SJCRH30 (cell line): ENCODE measurements around the gene HOXB5. TPM values are rescaled to one million over a fixed set of nuclear protein-coding genes. Genes with fewer than 3 reads are reported as not detected.
A peak's percentile ranks its signal among the peaks of the same experiment; 100 is the strongest.

Experiments used
- DNase-seq, 2 experiments: peaks; one replicate each; pipeline ENCODE4 v3.0.0-alpha.2; 2015 to 2020
- H3K27ac ChIP-seq: fragments of 250-450 bp; sonication (Bioruptor Pico); 2 replicates; pipeline ENCODE4 v1.5.1; 2020; ENCODE audit warnings: mild to moderate bottlenecking, moderate library complexity
- H3K27me3 ChIP-seq: fragments of 250-450 bp; sonication (Bioruptor Pico); 2 replicates; pipeline ENCODE4 v1.5.1; 2020; ENCODE audit warnings: mild to moderate bottlenecking, moderate library complexity
- H3K36me3 ChIP-seq: fragments of 250-450 bp; sonication (Bioruptor Pico); 2 replicates; pipeline ENCODE4 v1.5.1; 2020; ENCODE audit warnings: mild to moderate bottlenecking, moderate library complexity
- H3K4me1 ChIP-seq: fragments of 250-450 bp; sonication (Bioruptor Pico); 2 replicates; pipeline ENCODE4 v1.5.1; 2020; ENCODE audit warnings: mild to moderate bottlenecking, moderate library complexity
- H3K4me3 ChIP-seq: fragments of 250-450 bp; sonication (Bioruptor Pico); 2 replicates; pipeline ENCODE4 v1.5.1; 2020; ENCODE audit warnings: mild to moderate bottlenecking, moderate library complexity
- H3K9me3 ChIP-seq: fragments of 250-450 bp; sonication (Bioruptor Pico); replicated peaks from 2 replicates; pipeline ENCODE4 v1.5.1; 2020; ENCODE audit warnings: mild to moderate bottlenecking, moderate library complexity
- total RNA-seq: library from RNA; depleted of rRNA; stranded (reverse); fragments of >200 nt; shearing (Covaris generic); gene quantifications from 2 replicates; pipeline ENCODE4 v1.2.3, GENCODE V29; 2014

Gene HOXB5
- total RNA-seq, 1 experiment from 2014 or later: 0.51 TPM

DNA sequence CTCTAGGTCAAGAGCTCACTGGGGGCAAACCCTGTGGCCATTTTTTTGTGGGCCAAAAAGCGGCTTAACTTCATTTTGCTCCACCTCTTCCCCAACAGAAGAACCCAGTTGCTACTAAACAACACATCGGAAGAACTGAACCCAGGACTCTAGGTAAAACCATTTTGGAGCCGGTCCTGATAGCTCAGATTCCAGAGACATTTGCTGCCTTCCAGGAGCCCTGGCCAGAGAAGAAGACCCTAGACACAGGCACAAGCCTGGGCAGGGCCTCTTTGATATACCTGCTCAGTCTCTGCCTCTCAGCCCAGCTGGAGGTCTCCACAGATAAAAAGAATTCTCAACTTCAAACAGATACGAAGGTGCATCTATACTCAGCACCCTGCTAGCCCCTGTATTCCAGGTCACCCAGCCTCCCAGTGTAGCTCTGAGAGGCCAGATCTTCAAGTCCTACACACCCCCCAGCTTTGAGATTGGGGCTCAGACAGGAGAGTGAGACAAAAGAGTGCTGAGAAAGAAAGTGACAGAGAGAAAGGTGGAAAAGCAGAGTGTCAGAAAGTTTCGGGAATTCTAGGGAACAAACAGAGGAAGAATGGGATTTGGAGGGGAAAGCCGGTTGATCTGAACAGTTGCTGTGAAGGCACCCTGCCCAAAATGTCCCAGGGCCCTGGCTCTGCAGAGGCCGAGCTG is 39.1 kb upstream of the HOXB5 start:
- peaks cover 19% of the 10 kb centered on the region; the same call in 1 of the 2 replicates for H3K27me3 ChIP-seq
- H3K27ac ChIP-seq: no peak overlapping the region
- H3K9me3 ChIP-seq: no peaks in the 10 kb centered on the region

DNA sequence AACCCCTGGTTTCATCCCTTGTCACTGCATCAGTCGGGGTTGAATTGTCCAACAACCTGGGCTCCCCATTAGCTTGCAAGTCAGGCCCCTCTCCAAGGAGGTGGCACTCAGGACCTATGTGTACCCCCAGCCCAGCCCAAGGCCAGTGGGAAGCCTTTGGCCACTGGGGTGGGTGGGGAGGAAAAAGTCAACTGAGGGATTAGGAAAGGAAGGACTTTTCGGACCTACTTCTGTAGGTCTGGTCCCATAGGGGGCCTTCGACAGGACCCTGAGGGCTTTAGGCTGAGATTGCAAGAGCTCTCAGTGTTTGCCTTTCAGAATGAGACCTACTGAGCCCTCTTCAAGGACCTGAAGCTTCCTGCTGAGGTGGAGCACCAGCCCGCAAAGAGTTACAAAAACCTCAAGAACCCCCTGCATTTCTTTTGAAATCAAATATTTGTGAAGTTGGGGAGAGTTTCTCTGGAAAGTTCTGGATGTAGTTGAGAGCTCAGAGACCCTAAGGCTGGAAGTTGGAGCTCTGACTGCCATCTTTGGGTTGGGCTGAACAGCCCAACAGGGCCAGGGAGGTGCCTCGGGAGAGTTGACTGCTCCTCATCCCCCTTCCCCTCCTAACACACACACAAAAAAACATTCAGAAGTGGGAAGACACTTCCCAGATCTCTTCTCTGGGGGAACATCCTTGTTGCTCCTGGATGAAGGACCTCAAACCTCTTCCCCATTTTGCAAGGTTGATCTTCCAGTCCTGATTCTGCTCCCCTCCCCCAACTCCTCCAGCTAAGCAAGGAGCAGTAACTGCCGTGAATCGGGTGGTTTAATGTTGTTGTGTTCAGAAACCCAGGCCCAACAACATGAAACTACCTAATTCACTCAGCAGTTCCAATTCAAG is 38.4 kb upstream of the HOXB5 start:
- Histone ChIP-seq H3K27ac (no peak overlapping the region), H3K36me3 (no peaks in the 10 kb centered on the region), H3K4me3 (no peak overlapping the region), H3K27me3 (peaks cover 13% of the 10 kb centered on the region; the same call in 1 of the 2 replicates), H3K4me1 (peaks cover 7% of the 10 kb centered on the region), H3K9me3 (no peaks in the 10 kb centered on the region)
- DNase-seq: no peak

More for the DNA sequence above, 39.1 kb upstream of the HOXB5 start:
- H3K36me3 ChIP-seq: no peaks in the 10 kb centered on the region
- peaks cover 8% of the 10 kb centered on the region for H3K4me1 ChIP-seq
- no peak for DNase-seq
- no peak overlapping the region for H3K4me3 ChIP-seq

DNA sequence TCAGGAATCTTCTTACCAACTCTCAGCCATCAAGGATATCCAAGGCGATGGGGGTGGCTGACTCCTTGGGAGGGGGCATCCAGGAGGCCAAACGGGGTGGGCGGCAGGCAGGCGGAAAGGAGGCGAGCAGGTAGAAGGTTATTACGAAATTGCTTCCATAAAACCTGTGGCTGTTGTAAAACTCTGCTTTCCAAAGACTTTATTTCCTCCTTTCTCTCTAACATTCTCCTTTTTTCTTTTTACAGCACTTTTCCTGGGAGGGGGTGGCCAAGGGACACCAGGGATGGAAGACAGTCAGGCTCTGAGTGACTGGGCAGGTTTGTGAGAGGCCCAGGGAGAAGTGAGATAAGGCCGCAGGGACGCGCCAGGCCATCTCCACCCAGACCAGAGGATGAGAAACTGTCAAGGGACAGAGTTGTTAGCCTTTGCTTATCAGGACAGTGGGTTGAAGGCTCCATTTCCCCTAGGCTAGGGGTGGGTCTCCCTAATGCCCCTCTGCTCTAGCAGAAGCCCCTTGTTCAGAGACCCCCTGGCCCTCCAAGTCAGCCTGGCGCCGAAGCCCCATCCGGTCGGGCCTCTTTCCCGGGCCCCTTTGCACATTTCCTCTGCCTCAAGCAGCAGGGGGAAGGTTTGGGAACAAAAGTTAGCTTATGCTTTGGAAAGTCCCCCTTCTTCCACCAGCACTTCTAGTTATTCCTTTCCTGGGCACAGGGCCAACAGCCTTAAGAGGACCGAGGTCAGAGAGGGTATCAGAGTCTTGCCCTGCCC is 37.5 kb upstream of the HOXB5 start:
- no peaks in the 10 kb centered on the region for H3K9me3 ChIP-seq
- peaks cover 3% of the 10 kb centered on the region for H3K4me1 ChIP-seq
- H3K27ac ChIP-seq: no peak overlapping the region
- H3K4me3 ChIP-seq: no peak overlapping the region
- no peak for DNase-seq
- no peaks in the 10 kb centered on the region for H3K36me3 ChIP-seq
- H3K27me3 ChIP-seq: peaks cover 10% of the 10 kb centered on the region; the same call in 1 of the 2 replicates

DNA sequence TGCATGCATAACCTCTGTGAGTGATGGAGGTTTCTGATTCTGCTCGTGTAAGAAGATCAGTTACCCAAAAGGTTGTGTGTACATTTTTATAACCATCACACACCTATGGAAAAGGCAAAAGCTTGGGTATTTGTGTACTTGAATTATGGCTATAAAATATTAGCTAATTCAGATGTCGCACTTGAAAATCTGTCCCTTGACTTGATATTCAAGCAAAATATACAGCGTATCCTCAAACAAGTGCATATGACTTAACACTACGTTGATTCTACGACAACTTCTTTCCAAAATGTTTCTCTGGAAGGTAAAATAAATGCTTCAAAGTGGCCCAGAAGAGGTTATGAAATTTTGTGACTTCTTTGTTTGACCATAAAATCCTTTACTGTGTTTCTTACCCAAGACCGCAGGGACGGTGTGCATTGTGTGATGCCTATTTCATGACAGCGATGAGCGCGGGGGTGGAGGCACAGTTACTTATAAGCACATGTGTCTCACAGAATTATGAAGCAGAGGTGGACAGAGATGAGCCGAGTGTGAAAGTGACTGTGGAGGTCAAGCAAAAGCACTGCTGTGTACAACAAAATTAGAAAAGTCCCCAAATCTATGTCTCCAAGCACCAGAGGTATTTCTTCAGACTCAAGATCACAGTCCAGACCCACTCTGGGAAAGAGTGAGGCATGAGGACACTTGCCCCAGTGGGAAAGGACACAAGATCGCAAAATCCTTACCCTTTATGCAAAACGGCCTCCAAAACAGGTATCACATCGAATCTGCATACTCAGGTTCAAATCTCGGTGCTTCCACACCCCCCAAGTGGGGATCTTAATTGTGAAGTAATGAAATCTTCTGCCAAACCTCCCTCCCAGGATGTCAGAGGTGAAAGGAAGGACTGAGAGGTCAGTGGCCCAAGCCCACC is 36.7 kb upstream of the HOXB5 start:
- Histone ChIP-seq H3K36me3 (no peaks in the 10 kb centered on the region), H3K9me3 (no peaks in the 10 kb centered on the region), H3K27me3 (peaks cover 5% of the 10 kb centered on the region; the same call in 1 of the 2 replicates), H3K4me1 (no peaks in the 10 kb centered on the region; the same call in none of the 2 replicates), H3K27ac (no peak overlapping the region), H3K4me3 (no peak overlapping the region)
- DNase-seq: no peak

DNA sequence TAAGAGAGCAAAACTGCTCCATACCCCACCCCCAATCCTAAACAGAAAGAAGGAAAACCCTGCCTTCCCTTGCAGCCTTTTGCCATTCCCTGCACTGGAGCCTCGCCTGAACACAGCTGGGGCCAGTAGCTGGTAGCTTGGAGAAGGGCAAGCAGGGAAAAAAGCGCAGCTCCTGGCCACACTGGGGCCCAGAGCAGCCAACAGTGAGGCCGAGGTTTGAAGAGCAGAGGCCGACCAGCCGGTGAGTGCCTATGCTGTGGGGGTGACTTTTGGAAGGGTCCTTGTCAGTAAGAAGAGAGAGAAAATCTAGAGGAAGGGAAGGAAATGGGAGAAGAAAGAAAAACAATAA is 35.8 kb upstream of the HOXB5 start:
- no peaks in the 10 kb centered on the region for H3K36me3 ChIP-seq
- no peaks in the 10 kb centered on the region; the same call in 1 of the 2 replicates for H3K4me1 ChIP-seq
- H3K4me3 ChIP-seq: no peak overlapping the region
- peaks cover 11% of the 10 kb centered on the region for H3K27me3 ChIP-seq
- H3K9me3 ChIP-seq: no peaks in the 10 kb centered on the region
- H3K27ac ChIP-seq: no peak overlapping the region
- DNase-seq: no peak

DNA sequence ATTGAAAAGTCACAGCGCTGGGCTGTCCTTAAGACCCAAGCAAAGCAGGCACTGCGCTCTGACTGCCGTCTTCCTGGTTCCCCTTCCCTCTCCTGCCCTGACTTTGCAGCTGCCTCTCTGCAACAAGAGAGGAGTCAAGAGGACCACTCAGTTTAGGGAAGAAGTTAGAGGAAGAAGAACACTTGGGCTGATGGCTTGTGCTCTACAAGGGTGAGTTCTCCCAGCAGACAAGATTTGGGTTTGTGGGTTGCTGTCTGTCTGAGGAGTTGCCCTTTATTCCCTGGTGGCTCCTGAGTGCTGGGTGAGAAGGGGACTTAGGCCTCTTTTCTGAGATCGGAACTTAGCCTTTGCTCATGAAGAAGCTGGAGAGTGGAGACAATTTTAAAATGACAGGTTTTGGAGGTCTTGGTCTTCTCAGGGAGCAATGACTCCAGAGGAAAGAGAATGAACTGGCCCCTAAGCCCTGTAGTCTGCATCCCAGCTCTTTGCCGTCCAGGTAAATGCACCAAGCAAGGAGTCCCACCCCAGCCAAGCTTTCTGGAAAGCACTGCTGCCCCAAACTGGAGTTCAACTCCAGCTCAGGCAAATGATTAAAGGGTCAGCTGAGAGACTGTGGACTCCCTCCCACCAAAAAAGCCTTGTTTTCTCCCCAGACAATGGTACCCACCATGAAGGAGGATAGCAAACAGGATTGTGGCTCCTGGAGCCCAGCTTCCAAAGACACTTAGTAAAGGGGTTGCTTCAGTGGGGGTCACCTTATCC is 35.3 kb upstream of the HOXB5 start:
- Histone ChIP-seq H3K27me3 (peaks cover 16% of the 10 kb centered on the region), H3K36me3 (no peaks in the 10 kb centered on the region), H3K4me3 (no peak overlapping the region), H3K4me1 (no peaks in the 10 kb centered on the region; the same call in 1 of the 2 replicates), H3K27ac (no peak overlapping the region), H3K9me3 (no peaks in the 10 kb centered on the region)
- no peak for DNase-seq

DNA sequence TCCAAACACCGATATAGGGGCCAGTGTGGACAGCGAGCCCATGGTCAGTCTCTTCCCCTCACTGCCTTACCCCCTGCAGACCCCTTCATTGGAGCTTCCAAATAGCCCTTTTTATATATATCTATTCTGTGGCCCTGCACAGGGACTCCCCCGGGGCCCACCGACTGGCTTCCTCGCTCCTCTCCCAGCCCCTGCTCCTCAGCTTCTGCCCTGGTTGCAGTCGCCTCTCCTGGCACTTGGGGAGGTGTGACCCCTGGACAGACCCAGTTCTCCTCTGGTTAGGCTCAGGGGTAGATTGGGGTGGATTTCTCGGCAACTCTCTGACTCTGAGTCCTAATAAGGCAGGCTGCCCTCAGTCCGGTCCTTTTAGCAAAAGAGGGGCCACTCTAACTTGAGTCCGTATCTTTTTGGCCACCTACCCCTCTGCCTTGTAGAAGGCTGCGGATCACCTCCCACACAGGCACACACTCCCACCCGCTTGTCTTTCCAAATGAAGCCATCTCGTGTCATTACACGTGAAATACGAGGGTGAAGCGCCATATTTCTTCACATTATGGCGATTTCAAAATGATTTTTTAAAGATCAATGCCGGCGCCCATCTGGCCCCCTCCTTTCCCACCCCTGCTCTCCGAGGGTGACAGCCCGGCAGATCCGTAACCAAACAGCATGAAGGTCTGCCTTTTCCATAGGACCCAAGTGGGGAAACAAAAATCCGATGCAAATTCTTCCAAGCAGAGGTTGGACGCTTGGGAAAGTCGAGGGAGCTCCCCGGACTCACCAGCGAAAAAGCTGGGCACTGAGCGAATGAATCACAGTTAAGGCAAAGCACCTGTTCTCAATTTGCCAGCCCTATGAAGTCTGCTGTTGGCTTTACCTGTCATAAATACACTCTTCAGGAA is 34.3 kb upstream of the HOXB5 start:
- H3K4me1 ChIP-seq: no peaks in the 10 kb centered on the region; the same call in 1 of the 2 replicates
- no peak for DNase-seq
- peaks cover 17% of the 10 kb centered on the region for H3K27me3 ChIP-seq
- no peaks in the 10 kb centered on the region for H3K9me3 ChIP-seq
- H3K27ac ChIP-seq: no peak overlapping the region
- H3K4me3 ChIP-seq: no peak overlapping the region
- no peaks in the 10 kb centered on the region for H3K36me3 ChIP-seq

DNA sequence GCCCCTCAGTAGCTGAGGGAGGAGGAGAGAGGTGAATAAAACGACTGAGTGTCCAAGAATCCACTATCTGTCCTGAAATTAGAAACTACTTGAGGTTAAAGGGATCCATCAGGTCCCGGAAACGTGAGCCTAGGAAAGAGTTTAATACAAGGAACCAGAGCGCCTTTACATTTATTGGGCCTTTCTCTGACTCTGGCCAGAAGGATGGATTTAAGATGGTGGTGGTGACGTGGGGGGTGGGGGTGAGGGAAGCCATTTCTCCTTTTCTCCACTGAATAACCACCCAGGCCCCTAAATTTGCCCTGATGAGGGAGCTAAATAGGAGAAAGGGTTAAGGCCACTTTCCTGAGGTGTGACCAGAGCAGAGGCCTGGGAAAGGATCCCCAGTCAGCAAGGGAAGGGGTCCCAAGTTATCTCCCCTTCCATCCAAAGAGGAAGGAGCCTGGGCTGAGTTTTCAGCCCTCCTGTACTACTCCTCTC is 33.6 kb upstream of the HOXB5 start:
- Histone ChIP-seq H3K27me3 (peaks cover 17% of the 10 kb centered on the region), H3K36me3 (no peaks in the 10 kb centered on the region), H3K4me3 (peak overlapping the region; percentile 59), H3K4me1 (no peaks in the 10 kb centered on the region; the same call in 1 of the 2 replicates), H3K27ac (peak overlapping the region; percentile 8; the same call in 1 of the 2 replicates), H3K9me3 (no peaks in the 10 kb centered on the region)
- peak in 1 of 2 experiments; percentile 20 for DNase-seq

DNA sequence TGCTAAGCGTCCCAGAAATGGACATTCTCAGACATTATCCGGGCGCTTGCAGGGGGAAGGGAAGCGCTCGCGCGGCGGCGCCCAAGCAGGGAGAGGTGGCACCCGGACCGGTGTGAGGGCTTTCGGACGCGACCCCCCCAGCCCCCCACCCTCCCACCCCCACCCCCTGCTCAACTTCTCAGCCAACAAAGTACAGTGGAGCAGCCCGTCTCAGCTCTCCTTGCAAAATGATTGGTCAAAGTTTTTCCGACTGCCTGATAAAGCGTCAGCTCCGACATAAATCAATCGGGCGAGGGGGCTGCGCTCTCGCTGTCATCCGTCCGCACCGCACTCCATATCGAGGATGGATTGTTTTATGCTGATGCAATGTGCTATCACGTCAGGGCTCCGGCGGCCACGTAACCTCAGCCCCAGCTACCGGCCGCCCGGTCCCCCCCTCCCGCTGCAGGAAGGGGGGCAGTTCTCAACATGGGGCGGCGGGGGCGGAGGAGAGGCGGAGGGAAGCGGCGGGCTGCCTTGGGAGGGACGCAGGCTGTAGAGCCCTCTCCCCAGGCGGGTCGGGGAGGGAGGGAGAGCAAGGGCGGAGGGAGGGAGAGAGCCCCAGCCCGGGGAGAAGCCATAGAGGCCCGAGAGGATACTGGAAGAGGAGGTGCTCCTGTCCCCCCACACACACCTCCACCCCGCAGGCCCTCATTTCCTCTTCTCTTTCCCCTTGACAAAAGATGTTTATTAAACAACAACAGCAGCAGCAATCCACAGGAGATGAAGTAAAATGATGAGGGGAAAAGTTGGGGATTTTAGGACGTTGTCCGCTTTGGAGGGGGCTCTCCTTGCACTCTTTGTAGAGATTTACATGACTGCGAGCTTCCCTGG is 32.9 kb upstream of the HOXB5 start, which contains the start of gene HOXB9:
HOXB9 (minus strand) TSS at position 114 of the 873 bp plus-strand sequence; CDS start at position 25, 89 bp downstream.
- Histone ChIP-seq H3K27me3 (peaks cover 17% of the 10 kb centered on the region), H3K27ac (peak within 1 kb of the TSS; percentile 8; the same call in 1 of the 2 replicates), H3K4me1 (no peaks in the 10 kb centered on the region; the same call in 1 of the 2 replicates), H3K36me3 (no peaks in the 10 kb centered on the region), H3K4me3 (peak within 1 kb of the TSS; percentile 59), H3K9me3 (no peaks in the 10 kb centered on the region)
- DNase-seq: peak; percentile 61 to 62

DNA sequence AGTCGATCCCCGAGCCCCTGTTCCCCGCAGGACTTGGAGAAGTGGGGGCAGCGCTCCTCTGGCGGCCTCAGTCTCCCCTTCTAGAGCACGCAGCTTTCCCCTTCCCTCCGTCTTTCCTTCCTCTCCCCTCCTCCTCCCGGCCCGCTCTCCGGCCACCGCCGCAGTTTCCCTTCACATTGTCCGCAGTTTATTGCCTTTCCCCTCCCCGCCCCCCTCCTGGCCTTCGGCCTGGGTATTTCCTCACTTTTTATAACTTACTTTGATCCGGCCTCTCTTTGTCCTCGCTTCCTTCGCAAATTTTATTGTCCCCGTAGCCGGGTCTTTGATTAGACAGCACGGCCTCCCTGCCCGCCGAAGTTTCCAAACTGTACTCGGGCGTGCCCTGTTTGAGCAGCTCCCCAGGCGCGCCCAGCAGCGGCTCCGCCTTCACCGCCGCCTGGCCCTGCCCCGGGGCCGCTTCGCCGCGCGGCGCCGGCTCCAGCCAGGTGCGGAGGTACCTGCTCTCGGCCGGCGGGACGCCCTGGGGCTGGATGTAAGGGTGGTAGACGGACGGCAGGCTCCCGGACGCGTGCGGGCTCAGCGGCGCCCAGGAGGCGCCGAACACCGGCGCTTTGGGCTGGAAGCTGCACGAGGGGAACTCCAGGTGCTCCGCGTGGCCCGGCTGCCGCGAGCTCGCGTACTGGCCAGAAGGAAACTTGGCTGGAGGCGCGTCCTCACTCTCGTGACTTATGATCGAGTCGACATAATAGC is 32.1 kb upstream of the HOXB5 start:
- peak; percentile 30 to 53 for DNase-seq
- H3K27ac ChIP-seq: no peak overlapping the region
- H3K36me3 ChIP-seq: no peaks in the 10 kb centered on the region
- no peaks in the 10 kb centered on the region for H3K9me3 ChIP-seq
- H3K4me3 ChIP-seq: peak overlapping the region; percentile 59
- peaks cover 12% of the 10 kb centered on the region for H3K27me3 ChIP-seq
- no peaks in the 10 kb centered on the region; the same call in 1 of the 2 replicates for H3K4me1 ChIP-seq
